Peyer's patch (tissue), 4 donors: Measurements from ENCODE around the gene NPAS4.

Experiments used
- CTCF ChIP-seq, 6 experiments: fragments of 450-650 bp in 4 of 6; fragments of 200-600 bp in 2 of 6; sonication (generic) in 1 of 6; IDR thresholded peaks; one replicate each; pipeline ENCODE4 v1.5.1; 2017 to 2019; ENCODE audit warnings: antibody characterized with exemption in 6 of 6, mild to moderate bottlenecking in 3 of 6, moderate library complexity in 1 of 6
- POLR2A ChIP-seq, 2 donors: fragments of 450-650 bp; IDR thresholded peaks; one replicate each; pipeline ENCODE4 v1.5.1; 2017; ENCODE audit warnings: antibody characterized with exemption in 2 of 2, mild to moderate bottlenecking in 2 of 2, moderate library complexity in 2 of 2

DNA sequence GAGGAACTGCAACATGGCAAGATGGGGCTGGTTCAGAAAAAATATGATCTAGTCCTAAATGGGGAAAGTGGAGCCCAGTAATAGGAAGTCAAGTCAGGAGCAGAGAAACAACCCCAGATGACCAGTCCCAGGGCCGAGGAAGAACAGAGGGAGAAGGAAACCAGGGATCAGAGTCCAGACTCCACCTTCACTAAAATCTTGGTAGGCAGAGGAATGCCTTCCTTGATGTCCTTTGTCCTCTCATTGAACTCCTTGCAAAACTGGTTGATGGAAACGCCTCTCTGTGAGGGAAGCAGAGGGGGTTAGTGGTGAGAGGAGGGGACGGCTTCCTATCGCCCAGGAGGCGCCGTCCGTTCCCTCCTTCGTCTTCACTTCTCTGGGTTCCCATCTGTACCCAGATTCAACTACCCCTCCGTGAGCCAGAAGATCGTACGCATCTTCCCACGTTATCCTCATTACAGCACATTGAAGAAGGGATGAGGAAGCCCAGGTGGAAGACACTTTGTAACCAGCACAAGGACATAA lies 17.2 kb downstream of the NPAS4 start:
- TF ChIP-seq CTCF (IDR thresholded peaks at IDR 0.05): no peak
- no peak for TF ChIP-seq POLR2A (IDR thresholded peaks at IDR 0.05)
